ENCODE measurements around the gene OR1S2. TPM values are rescaled to one million over a fixed set of nuclear protein-coding genes. Genes with fewer than 3 reads are reported as not detected.

The OR1S2 gene
- polyA plus RNA-seq, 12 donors, result not detected

Other genes with a start within 250 kb of the OR1S2 start
- not detected for gene OR9Q1, start 180.3 kb downstream of the OR1S2 start, polyA plus RNA-seq (ENCODE audit: insufficient read length in 12 of 12)
- gene OR6Q1, start 173.2 kb downstream of the OR1S2 start, polyA plus RNA-seq (ENCODE audit: insufficient read length in 12 of 12), result not detected
- gene OR9I1, start 78.6 kb downstream of the OR1S2 start, polyA plus RNA-seq (ENCODE audit: insufficient read length in 12 of 12), result not detected
- not detected for gene OR9Q2, start 15.1 kb downstream of the OR1S2 start, polyA plus RNA-seq (ENCODE audit: insufficient read length in 12 of 12)
- gene OR1S1, start 8.6 kb upstream of the OR1S2 start, polyA plus RNA-seq (ENCODE audit: insufficient read length in 12 of 12), result not detected
- under 1 TPM in 1 of 12 donors, not detected in 11; 0.17 TPM for gene OR10Q1, start 24.8 kb upstream of the OR1S2 start, polyA plus RNA-seq (ENCODE audit: insufficient read length in 12 of 12)
- not detected for gene OR10W1, start 64.1 kb upstream of the OR1S2 start, polyA plus RNA-seq (ENCODE audit: insufficient read length in 12 of 12)
- gene OR5B17, start 154.9 kb upstream of the OR1S2 start, polyA plus RNA-seq (ENCODE audit: insufficient read length in 12 of 12), result not detected
- gene OR5B3, start 202.7 kb upstream of the OR1S2 start, polyA plus RNA-seq (ENCODE audit: insufficient read length in 12 of 12), result not detected
- not detected for gene OR5B2, start 224.0 kb upstream of the OR1S2 start, polyA plus RNA-seq (ENCODE audit: insufficient read length in 12 of 12)
- not detected for gene OR5B12, start 238.1 kb upstream of the OR1S2 start, polyA plus RNA-seq (ENCODE audit: insufficient read length in 12 of 12)

Data from muscle of arm (tissue), 12 donors.